ENCODE results near the gene GPR160.

GPR160 gene

DNA sequence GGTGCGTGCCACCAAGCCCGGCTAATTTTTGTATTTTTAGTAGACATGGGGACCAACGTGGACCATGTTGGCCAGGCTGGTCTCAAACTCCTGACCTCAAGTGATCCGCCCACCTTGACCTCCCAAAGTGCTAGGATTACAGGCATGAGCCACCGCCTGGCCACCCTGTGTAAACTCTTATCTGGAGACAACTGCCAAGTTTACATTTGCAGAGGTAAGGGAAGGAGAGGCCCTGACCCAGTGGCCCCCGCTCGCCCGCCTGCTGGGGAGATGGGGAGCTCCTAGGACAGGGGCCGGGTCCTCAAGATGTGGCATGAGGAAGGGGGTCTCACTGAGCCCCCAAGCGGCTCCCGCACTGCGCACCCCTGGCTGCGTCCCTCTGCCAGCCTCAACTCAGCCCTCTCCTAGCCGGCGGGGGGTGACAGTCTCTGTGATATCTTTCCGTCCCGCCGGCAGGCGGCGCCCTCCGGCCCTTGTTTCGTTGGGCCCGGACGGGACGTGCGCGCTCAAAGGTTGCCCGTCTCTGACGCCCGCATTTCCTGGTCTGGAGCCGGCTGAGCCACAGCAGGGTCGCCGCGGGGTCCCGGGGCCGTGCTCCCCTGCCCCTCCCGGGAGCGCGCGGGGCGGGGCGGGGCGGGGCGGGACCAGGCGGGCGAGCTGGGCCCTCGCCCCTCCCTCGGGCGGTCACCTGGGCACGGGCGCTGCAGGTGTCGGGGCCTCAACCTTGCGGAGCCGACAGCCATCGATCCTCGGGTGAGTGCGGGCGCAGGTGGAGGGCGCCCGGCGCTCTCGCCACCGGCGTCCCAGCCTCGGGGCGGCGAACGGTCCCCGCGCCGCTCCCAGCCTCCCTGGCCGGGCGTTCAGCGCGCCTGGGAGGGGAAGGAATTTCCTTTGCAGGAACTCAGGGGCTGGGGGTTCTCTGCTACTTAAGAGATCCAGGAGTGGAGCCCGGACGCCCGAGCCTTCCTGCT, at the start of gene GPR160:
GPR160 (plus strand) TSS at position 533 of the 971 bp plus-strand sequence. CDS start 45,978 bp downstream, outside the sequence.
- Mint-ChIP-seq H3K27ac (peak within 1 kb of the TSS; percentile 88), H3K36me3 (peaks cover 25% of the 10 kb centered on the region), H3K27me3 (no peaks in the 10 kb centered on the region), H3K9me3 (no peaks in the 10 kb centered on the region), H3K4me1 (peaks cover 45% of the 10 kb centered on the region), H3K4me3 (peak within 1 kb of the TSS; percentile 90)
- peak; percentile 91 for ATAC-seq

DNA sequence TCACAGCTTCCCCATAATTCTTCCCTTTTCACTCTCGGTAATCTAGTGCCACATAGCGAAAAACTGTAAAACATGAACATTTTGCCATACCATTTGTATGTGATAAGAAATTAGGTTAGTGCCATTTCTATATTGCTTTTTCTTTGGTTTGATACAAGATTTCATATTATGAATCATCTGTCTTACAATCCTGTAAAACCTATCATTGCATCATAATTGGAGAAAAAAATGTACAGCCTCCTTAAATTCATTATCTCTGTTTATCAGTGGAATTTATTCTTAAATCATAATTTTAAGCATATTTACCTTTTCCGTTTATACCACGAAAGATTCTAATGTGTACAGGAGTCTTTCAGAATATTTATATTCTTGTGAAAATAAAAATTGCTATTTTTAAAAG, 47.4 kb upstream of the GPR160 start:
- H3K36me3 Mint-ChIP-seq, result peaks cover 29% of the 10 kb centered on the region
- no peak overlapping the region for H3K4me3 Mint-ChIP-seq
- no peak for ATAC-seq
- no peaks in the 10 kb centered on the region for H3K27me3 Mint-ChIP-seq
- peaks cover 7% of the 10 kb centered on the region for H3K4me1 Mint-ChIP-seq
- H3K27ac Mint-ChIP-seq, result no peak overlapping the region
- H3K9me3 Mint-ChIP-seq, result no peaks in the 10 kb centered on the region

DNA sequence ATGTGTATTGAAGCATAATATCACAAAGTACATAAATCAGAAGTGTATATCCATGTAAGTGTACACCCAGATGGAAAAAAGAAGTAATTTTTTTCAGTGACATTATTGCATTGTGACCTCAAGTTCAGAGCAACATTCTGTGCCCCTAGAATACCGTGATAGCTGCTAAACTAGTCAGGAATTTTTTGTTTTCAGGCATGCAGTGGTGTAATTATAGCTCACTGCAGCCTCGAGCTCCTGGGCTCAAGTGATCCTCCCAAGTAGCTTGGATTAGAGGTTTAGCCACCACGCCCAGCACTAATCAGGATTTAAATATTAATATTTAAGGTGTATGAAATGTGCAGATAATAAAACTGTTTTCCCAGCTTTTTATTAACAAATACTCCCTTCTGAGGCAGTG, 45.6 kb upstream of the GPR160 start:
- H3K4me3 Mint-ChIP-seq, result no peak overlapping the region
- H3K27me3 Mint-ChIP-seq, result no peaks in the 10 kb centered on the region
- no peak for ATAC-seq
- H3K36me3 Mint-ChIP-seq, result peaks cover 34% of the 10 kb centered on the region
- H3K4me1 Mint-ChIP-seq, result peaks cover 13% of the 10 kb centered on the region
- H3K9me3 Mint-ChIP-seq, result no peaks in the 10 kb centered on the region
- no peak overlapping the region for H3K27ac Mint-ChIP-seq

DNA sequence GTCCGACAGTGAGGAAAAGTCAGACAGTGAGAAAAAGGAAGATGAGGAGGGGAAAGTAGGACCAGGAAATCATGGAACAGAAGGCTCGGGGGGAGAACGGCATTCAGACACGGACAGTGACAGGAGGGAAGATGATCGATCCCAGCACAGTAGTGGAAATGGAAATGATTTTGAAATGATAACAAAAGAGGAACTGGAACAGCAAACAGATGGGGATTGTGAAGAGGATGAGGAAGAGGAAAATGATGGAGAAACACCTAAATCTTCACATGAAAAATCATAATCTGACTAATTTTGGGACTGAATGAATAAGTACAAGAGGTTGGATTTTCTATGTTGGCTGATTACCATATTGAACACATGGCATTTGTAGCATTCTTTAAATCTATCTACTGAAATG, 45.0 kb upstream of the GPR160 start:
- ATAC-seq, result no peak
- Mint-ChIP-seq H3K4me3 (no peak overlapping the region), H3K4me1 (peaks cover 13% of the 10 kb centered on the region), H3K27ac (no peak overlapping the region), H3K9me3 (no peaks in the 10 kb centered on the region), H3K27me3 (no peaks in the 10 kb centered on the region), H3K36me3 (peaks cover 38% of the 10 kb centered on the region)

- H3K9me3 Mint-ChIP-seq, result no peaks in the 10 kb centered on the region
- ATAC-seq, result no peak
- H3K27me3 Mint-ChIP-seq, result no peaks in the 10 kb centered on the region
- no peak overlapping the region for H3K27ac Mint-ChIP-seq
- H3K4me1 Mint-ChIP-seq, result peaks cover 17% of the 10 kb centered on the region
- H3K36me3 Mint-ChIP-seq, result peaks cover 42% of the 10 kb centered on the region
- H3K4me3 Mint-ChIP-seq, result no peak overlapping the region
These were observed 44.0 kb upstream of the GPR160 start for GRCh38 chr3:169993761-169994160.

GRCh38 chr3:169996063-169996462, 41.7 kb upstream of the GPR160 start:
- H3K9me3 Mint-ChIP-seq, result no peaks in the 10 kb centered on the region
- H3K4me3 Mint-ChIP-seq, result no peak overlapping the region
- H3K27me3 Mint-ChIP-seq, result no peaks in the 10 kb centered on the region
- peak overlapping the region; percentile 44 for H3K27ac Mint-ChIP-seq
- H3K4me1 Mint-ChIP-seq, result peaks cover 34% of the 10 kb centered on the region
- ATAC-seq, result no peak
- H3K36me3 Mint-ChIP-seq, result peaks cover 48% of the 10 kb centered on the region

DNA sequence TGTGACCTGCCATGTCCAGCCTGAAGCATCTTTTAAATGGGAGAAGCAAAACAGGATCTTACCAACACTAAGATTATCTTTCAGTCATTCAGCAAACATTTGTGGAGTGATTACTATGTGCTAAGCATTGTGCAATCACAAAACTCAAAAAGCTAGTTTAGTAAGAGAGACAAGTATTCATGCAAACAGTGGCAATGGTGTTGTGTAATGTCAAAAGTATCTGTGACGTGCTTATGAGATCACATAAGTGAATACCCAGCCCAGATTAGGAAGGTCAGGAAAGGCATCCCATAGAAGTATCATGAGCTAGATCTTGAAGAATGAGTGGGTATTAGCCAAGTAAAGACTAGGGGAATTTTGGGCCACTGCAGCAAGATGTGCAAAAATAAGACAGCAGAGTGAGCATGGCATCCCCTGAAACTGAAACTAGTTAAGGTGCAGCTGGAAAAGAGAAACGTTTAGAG, 39.1 kb upstream of the GPR160 start:
- Mint-ChIP-seq H3K27me3 (no peaks in the 10 kb centered on the region), H3K4me3 (no peak overlapping the region), H3K27ac (peak overlapping the region; percentile 69), H3K4me1 (peaks cover 48% of the 10 kb centered on the region), H3K36me3 (peaks cover 35% of the 10 kb centered on the region), H3K9me3 (no peaks in the 10 kb centered on the region)
- ATAC-seq, result peak; percentile 45

GRCh38 chr3:169999433-169999832, 38.4 kb upstream of the GPR160 start:
- H3K9me3 Mint-ChIP-seq, result no peaks in the 10 kb centered on the region
- H3K36me3 Mint-ChIP-seq, result peaks cover 35% of the 10 kb centered on the region
- peaks cover 52% of the 10 kb centered on the region for H3K4me1 Mint-ChIP-seq
- H3K27ac Mint-ChIP-seq, result peak overlapping the region; percentile 69
- no peak overlapping the region for H3K4me3 Mint-ChIP-seq
- H3K27me3 Mint-ChIP-seq, result no peaks in the 10 kb centered on the region
- peak; percentile 87 for ATAC-seq

DNA sequence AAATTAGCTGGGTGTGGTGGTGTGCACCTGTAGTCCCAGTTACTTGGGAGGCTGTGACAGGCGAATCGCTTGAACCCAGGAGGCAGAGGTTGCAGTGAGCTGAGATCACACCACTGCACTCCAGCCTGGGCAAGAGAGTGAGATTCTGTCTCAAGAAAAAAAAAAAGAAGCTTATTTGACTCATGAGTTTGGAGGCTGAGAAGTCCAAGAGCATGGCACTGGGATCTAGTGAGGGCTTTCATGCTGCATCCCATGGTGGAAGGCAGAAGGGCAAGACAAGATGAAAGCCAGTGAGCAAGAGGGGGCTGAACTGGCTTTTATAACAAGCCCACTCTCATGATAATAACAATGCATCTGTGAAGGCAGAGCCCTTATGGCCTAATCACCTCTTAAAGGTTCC, 37.7 kb upstream of the GPR160 start:
- H3K36me3 Mint-ChIP-seq, result peaks cover 35% of the 10 kb centered on the region
- peak overlapping the region; percentile 69 for H3K27ac Mint-ChIP-seq
- no peak for ATAC-seq
- no peaks in the 10 kb centered on the region for H3K9me3 Mint-ChIP-seq
- no peaks in the 10 kb centered on the region for H3K27me3 Mint-ChIP-seq
- H3K4me1 Mint-ChIP-seq, result peaks cover 52% of the 10 kb centered on the region
- H3K4me3 Mint-ChIP-seq, result no peak overlapping the region

- no peaks in the 10 kb centered on the region for H3K27me3 Mint-ChIP-seq
- no peaks in the 10 kb centered on the region for H3K9me3 Mint-ChIP-seq
- peaks cover 24% of the 10 kb centered on the region for H3K36me3 Mint-ChIP-seq
- no peak overlapping the region for H3K4me3 Mint-ChIP-seq
- peaks cover 60% of the 10 kb centered on the region for H3K4me1 Mint-ChIP-seq
- no peak for ATAC-seq
- H3K27ac Mint-ChIP-seq, result no peak overlapping the region
These were observed 35.6 kb upstream of the GPR160 start for GRCh38 chr3:170002231-170002630.

GRCh38 chr3:170002879-170003278, 34.9 kb upstream of the GPR160 start:
- peaks cover 66% of the 10 kb centered on the region for H3K4me1 Mint-ChIP-seq

DNA sequence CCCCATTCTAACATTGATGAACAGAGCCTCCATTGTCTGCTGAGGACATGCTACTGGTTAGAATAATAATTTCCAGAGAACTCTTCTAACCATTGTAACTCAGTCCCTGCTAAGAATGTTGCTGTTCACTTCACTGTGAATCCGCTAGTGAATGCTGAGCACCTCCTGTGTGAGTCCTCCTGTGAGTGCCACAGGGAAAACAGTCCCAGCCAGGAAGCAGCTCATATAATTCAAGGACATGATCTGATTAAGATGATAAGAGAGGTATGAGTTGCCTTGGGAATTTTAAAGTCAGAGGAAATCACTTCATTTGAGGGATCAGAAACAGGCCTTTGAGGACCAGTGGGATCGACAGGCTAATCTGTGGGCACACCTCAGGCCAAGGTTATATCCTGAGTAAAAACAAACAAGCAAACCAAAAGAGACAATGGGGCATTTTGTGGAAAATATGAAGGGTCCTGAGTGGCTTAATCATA, 33.9 kb upstream of the GPR160 start:
- no peak for ATAC-seq
- Mint-ChIP-seq H3K4me1 (peaks cover 60% of the 10 kb centered on the region), H3K36me3 (peaks cover 15% of the 10 kb centered on the region), H3K9me3 (no peaks in the 10 kb centered on the region), H3K27me3 (no peaks in the 10 kb centered on the region), H3K27ac (peak overlapping the region; percentile 71), H3K4me3 (no peak overlapping the region)

More at GRCh38 chr3:170002879-170003278, 34.9 kb upstream of the GPR160 start:
- peaks cover 20% of the 10 kb centered on the region for H3K36me3 Mint-ChIP-seq
- no peak for ATAC-seq
- no peaks in the 10 kb centered on the region for H3K27me3 Mint-ChIP-seq
- no peak overlapping the region for H3K4me3 Mint-ChIP-seq
- H3K27ac Mint-ChIP-seq, result peak overlapping the region; percentile 71
- no peaks in the 10 kb centered on the region for H3K9me3 Mint-ChIP-seq

DNA sequence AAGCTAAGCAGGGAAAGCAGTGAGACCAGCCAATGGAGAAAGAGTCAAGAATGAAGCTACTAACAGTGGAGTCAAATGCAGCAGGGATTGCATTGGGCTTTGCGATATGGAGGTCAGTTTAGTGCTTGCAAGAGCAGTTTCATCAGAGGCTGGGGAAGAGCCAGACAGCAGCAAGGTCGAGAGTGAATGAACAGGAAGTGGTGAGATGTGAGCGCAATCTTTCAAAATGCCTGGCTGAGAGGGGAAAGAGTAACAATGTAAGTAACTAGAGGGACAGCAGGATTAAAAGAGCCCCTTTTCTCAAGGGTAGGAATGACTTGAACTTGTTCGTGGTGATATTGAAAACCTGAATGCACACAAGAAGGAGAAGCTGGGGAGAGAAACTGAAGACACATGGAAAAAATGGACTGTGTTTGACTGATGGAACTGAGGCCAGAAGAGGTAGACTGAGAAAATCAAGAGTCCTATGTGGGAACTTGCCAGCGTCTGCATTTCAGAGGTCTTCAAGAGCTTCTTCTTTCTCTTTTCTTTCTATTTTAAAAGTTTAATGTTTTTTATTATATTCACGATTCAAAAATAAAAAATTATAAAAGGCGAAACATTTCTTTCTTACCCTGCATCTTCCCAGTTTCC, 30.6 kb upstream of the GPR160 start:
- H3K4me1 Mint-ChIP-seq, result peaks cover 40% of the 10 kb centered on the region

GRCh38 chr3:170010498-170010897, 27.3 kb upstream of the GPR160 start:
- no peaks in the 10 kb centered on the region for H3K36me3 Mint-ChIP-seq
- peaks cover 8% of the 10 kb centered on the region for H3K27me3 Mint-ChIP-seq
- H3K9me3 Mint-ChIP-seq, result no peaks in the 10 kb centered on the region
- H3K27ac Mint-ChIP-seq, result no peak overlapping the region
- ATAC-seq, result no peak
- peaks cover 20% of the 10 kb centered on the region for H3K4me1 Mint-ChIP-seq
- H3K4me3 Mint-ChIP-seq, result no peak overlapping the region

More for the DNA sequence above, 30.6 kb upstream of the GPR160 start:
- peak overlapping the region; percentile 0 for H3K4me3 Mint-ChIP-seq
- H3K27me3 Mint-ChIP-seq, result peaks cover 8% of the 10 kb centered on the region
- H3K9me3 Mint-ChIP-seq, result no peaks in the 10 kb centered on the region
- no peaks in the 10 kb centered on the region for H3K36me3 Mint-ChIP-seq
- peak overlapping the region; percentile 40 for H3K27ac Mint-ChIP-seq
- peak; percentile 78 for ATAC-seq

DNA sequence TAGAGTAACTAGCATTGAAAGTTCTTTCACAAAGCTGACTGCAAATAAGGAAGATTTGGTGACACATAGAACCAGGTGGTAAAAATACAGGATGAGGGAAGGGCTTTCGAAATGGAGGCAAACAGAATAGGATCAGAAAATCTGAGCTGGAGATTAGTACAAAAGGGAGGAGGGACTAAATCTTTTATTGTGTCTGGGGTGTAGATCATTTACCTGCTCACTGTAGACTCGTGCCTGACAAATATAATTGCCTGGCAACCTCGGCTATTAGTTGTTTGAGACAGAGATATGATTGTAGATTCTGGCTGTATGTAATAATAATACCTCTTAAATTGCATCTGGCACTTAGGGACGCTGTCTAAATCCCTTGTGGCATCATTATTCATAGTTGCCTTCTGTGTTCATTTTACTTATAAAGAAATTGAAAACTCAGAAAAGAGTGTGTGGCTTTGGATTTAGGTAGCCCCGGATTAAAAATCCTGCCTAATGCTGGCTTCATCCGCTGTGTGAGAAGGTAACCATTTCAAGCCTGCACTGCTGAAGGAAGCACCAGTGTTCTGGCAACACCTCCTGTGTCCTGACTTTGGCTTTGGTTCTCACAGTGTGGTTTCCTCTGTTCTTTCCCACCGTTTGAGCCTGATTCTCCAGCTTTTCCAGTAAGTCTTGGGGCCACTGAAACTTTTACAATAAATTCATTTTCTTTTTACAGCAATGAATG, 25.0 kb upstream of the GPR160 start:
- Mint-ChIP-seq H3K4me3 (no peak overlapping the region), H3K36me3 (no peaks in the 10 kb centered on the region), H3K4me1 (no peaks in the 10 kb centered on the region), H3K9me3 (no peaks in the 10 kb centered on the region), H3K27ac (no peak overlapping the region), H3K27me3 (peaks cover 17% of the 10 kb centered on the region)
- no peak for ATAC-seq

Measured in stimulated activated memory B cell treated with anti-CD40 and anti-IgM and Interleukin-4, amounts not matched to agents 10 μg/mL and 1 μg/mL and 100 μg/mL, for 72 hours (primary cell).